Measurements from ENCODE around the gene PHF23. TPM values are rescaled to one million over a fixed set of nuclear protein-coding genes. Genes with fewer than 3 reads are reported as not detected.

The PHF23 gene
- total and polyA plus RNA-seq, 2 of the 4 experiments (the other 2 are of a cell fraction): 44.8 to 58.5 TPM

DNA sequence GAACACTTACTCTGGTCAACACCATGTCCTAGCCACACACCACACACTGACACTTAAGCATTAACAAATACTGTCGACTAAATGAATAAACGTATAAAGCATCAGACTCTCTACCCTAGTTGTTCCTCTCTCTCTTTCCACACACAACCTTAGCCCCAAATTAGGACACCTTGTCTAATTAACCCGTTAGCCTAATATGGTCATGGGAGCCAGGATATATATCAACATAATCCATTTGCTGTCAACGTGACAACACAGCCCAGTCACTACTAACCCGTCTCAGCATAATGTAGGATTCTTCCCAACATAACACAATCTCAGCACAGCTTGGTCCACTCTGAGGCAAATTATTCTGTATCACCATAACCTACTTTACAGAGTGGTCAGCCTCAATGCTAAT lies 7.1 kb downstream of the PHF23 start:
- Histone ChIP-seq H3K4me2 (ENCODE audit: low read depth, low read length) (peak overlapping the region; percentile 36), H2BK20ac (ENCODE audit: low read depth, low read length) (no peak overlapping the region), H3K79me1 (ENCODE audit: low read depth in 1 of 2, low read length in 2 of 2) (peaks cover 15 to 89% of the 10 kb centered on the region in 2 experiments; a peak in 3 of 4 replicates), H2BK15ac (ENCODE audit: low read depth, low read length) (no peak overlapping the region), H3K18ac (ENCODE audit: low read depth, low read length) (no peak overlapping the region), H3K56ac (ENCODE audit: extremely low read depth, insufficient read depth, low read length) (no peak overlapping the region), H3K14ac (replicated peaks; ENCODE audit: low read depth, low read length) (0 out of 2 replicates have a peak overlapping the region, but pooled peaks have one; percentile 17), H2AFZ (replicated peaks; ENCODE audit: low read length, poor library complexity) (no peak overlapping the region), H4K5ac (ENCODE audit: low read depth, low read length) (no peak overlapping the region), H3K23ac (ENCODE audit: low read depth, low read length) (peak overlapping the region; percentile 72; the same call in 1 of the 2 replicates), H3K27ac (ENCODE audit: insufficient read depth, low read length) (no peak overlapping the region), H4K8ac (ENCODE audit: low read depth in 2 of 2, low read length in 2 of 2) (no peak overlapping the region; a peak in 1 of 4 replicates), H3K9me1 (ENCODE audit: insufficient read depth, low read length) (peaks cover 6% of the 10 kb centered on the region), H3K4me1 (ENCODE audit: control insufficient read depth, insufficient read depth, low read length) (peaks cover 5% of the 10 kb centered on the region), H2BK120ac (ENCODE audit: low read depth, low read length) (no peak overlapping the region), H3K27me3 (ENCODE audit: control insufficient read depth, insufficient read depth, low read length) (no peaks in the 10 kb centered on the region), H3K9ac (ENCODE audit: low read depth, low read length) (no peak overlapping the region), H2BK5ac (ENCODE audit: low read depth, low read length, poor library complexity, severe bottlenecking) (no peak overlapping the region), H4K20me1 (ENCODE audit: insufficient read depth, low read length) (peaks cover 48% of the 10 kb centered on the region), H3K4ac (ENCODE audit: low read depth, low read length) (no peak overlapping the region), H4K91ac (ENCODE audit: insufficient read depth, low read depth, low read length) (no peak overlapping the region), H2AK9ac (replicated peaks; ENCODE audit: low read depth, low read length, poor library complexity) (no peak overlapping the region), H3K4me3 (ENCODE audit: insufficient read depth, low read depth, low read length) (no peak overlapping the region), H3K36me3 (ENCODE audit: control insufficient read depth, insufficient read depth, low read length) (peaks cover 55% of the 10 kb centered on the region), H3K9me3 (ENCODE audit: control insufficient read depth, insufficient read depth, low read length) (no peaks in the 10 kb centered on the region), H2AK5ac (ENCODE audit: low read depth, low read length) (no peak overlapping the region)
- dilution Hi-C loops (cut with HindIII; ENCODE audit: low sequenced_read_pairs, unreplicated experiment): no loop called here
- intact Hi-C loops (cut with micrococcal nuclease): no loop called here
- POLR2A ChIA-PET (ENCODE audit: unreplicated experiment): no interaction called here
- TF ChIP-seq BHLHE40 (IDR thresholded peaks at IDR 0.05; ENCODE audit: low read depth, low read length) (no peak), RCOR1 (IDR thresholded peaks at IDR 0.05; ENCODE audit: insufficient replicate concordance, low read length) (no peak), CEBPB (IDR thresholded peaks at IDR 0.05; ENCODE audit: low read depth, low read length) (no peak), NFE2L2 (IDR thresholded peaks at IDR 0.05; ENCODE audit: low read depth, low read length) (no peak)
- DNase-seq (no peak), ATAC-seq (ENCODE audit: low read depth) (no peak)
- CTCF ChIA-PET: interaction anchor here (1.2 kb wide), 1 partner anchor 12 kb away, joined by 5 read pairs; no protein-coding TSS in a partner anchor
- in situ Hi-C loops (cut with MboI; ENCODE audit: low sequenced_read_pairs): loop anchor here (25.0 kb wide), 1 partner anchor 930 kb away; the partner anchor contains the start of genes PER1 and VAMP2
- 93% methylated on average over 3 of the region's 5 CpGs; no CpG with 5 or more reads in 1 of the 2 experiments for WGBS, 2 experiments (ENCODE audit: extremely low coverage in 2 of 2, insufficient read length in 1 of 2)
- no TSS peak for BruUV-seq (replicated peaks)

Measured in IMR-90 (cell line).